Heart left ventricle (tissue), 16 donors: ENCODE data around the gene FAM43B. TPM values are rescaled to one million over a fixed set of nuclear protein-coding genes. Genes with fewer than 3 reads are reported as not detected.
A peak's percentile ranks its signal among the peaks of the same experiment; 100 is the strongest.

Experiments used
- ATAC-seq, 4 donors: fragments of 200-7000 bp; cut with Tn5 transposase; one replicate each; pipeline ENCODE4 v1.9.1; 2020 to 2022; ENCODE audit warnings: moderate library complexity in 4 of 4, mild to moderate bottlenecking in 3 of 4, moderate number of reproducible peaks in 1 of 4
- DNase-seq, 5 donors: peaks; one replicate each; pipeline ENCODE4 v3.0.0-alpha.2; 2020
- H3K27ac ChIP-seq, 12 donors: fragments of 200-600 bp; sonication (generic) in 4 of 12; one replicate each; pipeline versions ENCODE4 v1.5.0 to v1.8.0; 2016 to 2022; ENCODE audit warnings: mild to moderate bottlenecking in 2 of 12
- H3K27me3 ChIP-seq, 9 donors: fragments of 200-600 bp; sonication (generic) in 2 of 9; one replicate each; pipeline versions ENCODE4 v1.5.1 to v1.8.0; 2016 to 2022; ENCODE audit warnings: mild to moderate bottlenecking in 3 of 9
- H3K36me3 ChIP-seq, 9 donors: fragments of 200-600 bp; sonication (generic) in 2 of 9; one replicate each; pipeline versions ENCODE4 v1.5.0 to v1.8.0; 2018 to 2022; ENCODE audit warnings: mild to moderate bottlenecking in 2 of 9
- H3K4me1 ChIP-seq, 12 donors: fragments of 200-600 bp; sonication (generic) in 4 of 12; one replicate each; pipeline versions ENCODE4 v1.5.0 to v1.8.0; 2016 to 2022; ENCODE audit warnings: mild to moderate bottlenecking in 3 of 12
- H3K4me3 ChIP-seq, 12 donors: fragments of 200-600 bp; sonication (generic) in 4 of 12; one replicate each; pipeline versions ENCODE4 v1.5.0 to v1.8.0; 2017 to 2022; ENCODE audit warnings: mild to moderate bottlenecking in 9 of 12, moderate library complexity in 4 of 12
- H3K9me3 ChIP-seq, 12 donors: fragments of 200-600 bp; sonication (generic) in 4 of 12; one replicate each; pipeline versions ENCODE4 v1.5.0 to v1.8.0; 2016 to 2022; ENCODE audit warnings: mild to moderate bottlenecking in 1 of 12
- POLR2A ChIP-seq, 2 donors: fragments of 450-650 bp; IDR thresholded peaks; one replicate each; pipeline ENCODE4 v1.6.1; 2017; ENCODE audit warnings: antibody characterized with exemption in 2 of 2, mild to moderate bottlenecking in 2 of 2, moderate library complexity in 2 of 2
- WGBS, 4 donors: extraction: QIAGEN DNeasy Blood & Tissue Kit in 2 of 4; methylation state at CpG; one replicate each; pipeline versions ENCODE4 v1.1.5 to v1.1.7; 2013 to 2018; 5-methylcytosine and 5-hydroxymethylcytosine counted together
- intact Hi-C, 10 donors: fragments of 100-400 bp; cut with DNase I; formaldehyde crosslinking; loops; one replicate each; pipeline versions ENCODE4 v1.11.1 to v1.14.2; 2022
- polyA plus RNA-seq, 2 donors: library from polyadenylated mRNA; stranded (reverse); fragments of 200-250 nt; gene quantifications; one replicate each; pipeline ENCODE4 v1.2.3, GENCODE V29; 2013
- total RNA-seq, 9 donors: library from RNA; depleted of rRNA in 2 of 9; stranded (reverse); fragments of >200 nt in 2 of 9; fragmentation: NEBNext Ultra II Directional in 3 of 9; extraction: Animal tissue kit (Norgen Biotek cat#: 25700) in 3 of 9; gene quantifications; one replicate each; pipeline versions ENCODE4 v1.1.0 to v1.2.4, GENCODE V29; 2016 to 2023
- TF ChIP-seq, protein P1 (sequence below), 12 donors: fragments of 200-600 bp; sonication (generic) in 4 of 12; IDR thresholded peaks; one replicate each; pipeline versions ENCODE4 v1.5.0 to v1.8.0; 2018 to 2022; ENCODE audit warnings: antibody characterized with exemption in 12 of 12, mild to moderate bottlenecking in 5 of 12
- donor health status: ischemic (EF 13 %, LVEDD 7.1; RV severe dilation, severe dysfunction).
- donor health status: healthy with polysubstance abuse.
- donor health status: DM: no; HTN: yes; CAD: no.
- donor health status: DM: no; HTN: no; CAD: no.
- donor health status: ischemic (EF 25% LVEDD 6.9; RV normal size, moderate dysfunction).
- donor health status: ischemic (EF 25% LVEDD 5.7; RV mildly dilated, moderate dysfunction).
- donor health status: healthy.
- donor health status: DM: yes; HTN: yes; CAD: no.
- donor health status: ischemic (EF 35%, LVEDD 5.7; RV mildly dilated, moderate dysfunction).
- donor health status: nonischemic (EF 11% LVEDD 7.7; RV severe dilation, severe dysfunction).
- donor health status: DM: yes; HTN: yes; CAD: no.
- donor health status: PGD.
- donor health status: ischemic (EF 29% LVEDD 5.4; RV normal size, mild dysfunction).
- donor health status: nonischemic (EF 23%, LVEDD 6.1; RV moderate dilation, normal function).

The FAM43B gene
- total and polyA plus RNA-seq, 11 donors: 1.2 to 5.2 (median 2.2) TPM

DNA sequence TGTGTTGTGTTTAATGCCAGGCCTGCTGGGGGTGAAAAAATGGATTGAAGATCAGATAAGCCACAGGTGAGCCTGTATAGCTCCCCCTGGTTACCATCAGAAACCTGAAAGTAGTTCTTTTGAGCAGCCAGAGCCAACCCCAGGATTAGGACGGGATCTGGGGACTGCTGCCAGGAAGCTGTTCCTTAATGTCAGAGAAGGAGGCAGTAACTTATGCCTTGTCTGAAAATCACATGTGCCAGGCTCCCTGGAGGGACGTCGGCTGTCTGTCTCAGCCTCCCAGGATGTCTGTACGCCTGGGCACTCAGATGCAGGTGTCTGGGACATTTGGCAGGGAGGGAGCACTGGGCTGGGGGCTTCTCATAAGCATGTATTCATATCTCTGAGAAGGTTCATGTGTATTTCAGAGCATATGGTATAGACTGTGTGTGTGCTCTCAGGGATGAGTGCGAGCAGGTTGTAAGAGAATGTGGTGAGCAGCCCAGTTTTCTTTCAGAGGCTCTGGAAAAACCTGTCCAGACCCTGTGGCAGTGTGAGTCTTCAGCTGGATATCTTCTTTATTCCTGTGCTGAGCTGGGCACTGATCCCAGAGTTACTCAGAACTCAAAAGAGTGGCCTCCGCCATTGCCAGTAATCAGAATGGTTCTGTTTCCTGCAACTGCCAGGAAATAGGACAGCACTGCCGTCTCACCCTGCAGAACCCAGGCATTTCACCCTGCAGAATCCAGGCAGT is 2.8 kb downstream of the FAM43B start:
- TF ChIP-seq, protein P1, sequence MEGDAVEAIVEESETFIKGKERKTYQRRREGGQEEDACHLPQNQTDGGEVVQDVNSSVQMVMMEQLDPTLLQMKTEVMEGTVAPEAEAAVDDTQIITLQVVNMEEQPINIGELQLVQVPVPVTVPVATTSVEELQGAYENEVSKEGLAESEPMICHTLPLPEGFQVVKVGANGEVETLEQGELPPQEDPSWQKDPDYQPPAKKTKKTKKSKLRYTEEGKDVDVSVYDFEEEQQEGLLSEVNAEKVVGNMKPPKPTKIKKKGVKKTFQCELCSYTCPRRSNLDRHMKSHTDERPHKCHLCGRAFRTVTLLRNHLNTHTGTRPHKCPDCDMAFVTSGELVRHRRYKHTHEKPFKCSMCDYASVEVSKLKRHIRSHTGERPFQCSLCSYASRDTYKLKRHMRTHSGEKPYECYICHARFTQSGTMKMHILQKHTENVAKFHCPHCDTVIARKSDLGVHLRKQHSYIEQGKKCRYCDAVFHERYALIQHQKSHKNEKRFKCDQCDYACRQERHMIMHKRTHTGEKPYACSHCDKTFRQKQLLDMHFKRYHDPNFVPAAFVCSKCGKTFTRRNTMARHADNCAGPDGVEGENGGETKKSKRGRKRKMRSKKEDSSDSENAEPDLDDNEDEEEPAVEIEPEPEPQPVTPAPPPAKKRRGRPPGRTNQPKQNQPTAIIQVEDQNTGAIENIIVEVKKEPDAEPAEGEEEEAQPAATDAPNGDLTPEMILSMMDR (IDR thresholded peaks at IDR 0.05): no peak
- no peak for TF ChIP-seq POLR2A (IDR thresholded peaks at IDR 0.05)
- H3K27ac ChIP-seq: peak overlapping the region in 10 of 12 donors; percentile 0 to 74 (median 30)
- ATAC-seq (peak in 3 of 4 donors; percentile 11 to 39 (median 22)), DNase-seq (peak in 4 of 5 donors; percentile 41 to 63 (median 46))
- intact Hi-C loops: no loop called here
- no peaks in the 10 kb centered on the region for H3K36me3 ChIP-seq
- peaks cover 6 to 42% (median 12%) of the 10 kb centered on the region in 9 donors for H3K27me3 ChIP-seq
- peak overlapping the region in 6 of 12 donors; percentile 1 to 62 (median 42) for H3K4me3 ChIP-seq
- H3K4me1 ChIP-seq: peaks cover 0 to 46% (median 20%) of the 10 kb centered on the region in 12 donors
- no peaks in the 10 kb centered on the region for H3K9me3 ChIP-seq
- WGBS, 4 donors: 25 to 43% (median 33%) methylated on average over 6 to 7 of the region's 7 CpGs

DNA sequence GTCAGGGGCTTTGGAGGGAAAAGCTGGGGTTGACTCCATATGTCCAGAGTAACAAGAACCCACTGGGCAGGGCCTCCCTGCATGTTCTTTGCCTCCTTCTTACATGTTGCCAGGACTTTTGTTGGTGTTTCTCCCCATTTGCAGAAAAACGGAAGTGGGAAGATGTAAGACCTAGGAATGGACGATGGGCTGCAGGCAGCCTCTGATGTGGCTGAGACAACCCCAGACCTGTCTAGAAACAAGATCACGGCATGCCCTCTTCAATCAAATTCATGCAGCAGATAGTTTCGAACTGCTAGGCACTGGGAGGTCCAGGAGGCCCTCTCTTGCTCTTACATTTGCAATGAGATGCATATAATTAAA is 3.4 kb downstream of the FAM43B start:
- intact Hi-C loops: no loop called here
- no peak for TF ChIP-seq POLR2A (IDR thresholded peaks at IDR 0.05)
- TF ChIP-seq, protein P1 (IDR thresholded peaks at IDR 0.05): no peak
- no peaks in the 10 kb centered on the region for H3K9me3 ChIP-seq
- H3K27me3 ChIP-seq: peaks cover 6 to 42% (median 12%) of the 10 kb centered on the region in 9 donors
- no peaks in the 10 kb centered on the region for H3K36me3 ChIP-seq
- 71 to 84% (median 76%) methylated on average over 4 of the region's 4 CpGs for WGBS, 4 donors
- H3K4me3 ChIP-seq: peak overlapping the region in 2 of 12 donors; percentile 15 to 62
- DNase-seq (no peak), ATAC-seq (no peak)
- H3K4me1 ChIP-seq: peaks cover 0 to 45% (median 20%) of the 10 kb centered on the region in 12 donors
- peak overlapping the region in 6 of 12 donors; percentile 15 to 74 (median 42) for H3K27ac ChIP-seq

DNA sequence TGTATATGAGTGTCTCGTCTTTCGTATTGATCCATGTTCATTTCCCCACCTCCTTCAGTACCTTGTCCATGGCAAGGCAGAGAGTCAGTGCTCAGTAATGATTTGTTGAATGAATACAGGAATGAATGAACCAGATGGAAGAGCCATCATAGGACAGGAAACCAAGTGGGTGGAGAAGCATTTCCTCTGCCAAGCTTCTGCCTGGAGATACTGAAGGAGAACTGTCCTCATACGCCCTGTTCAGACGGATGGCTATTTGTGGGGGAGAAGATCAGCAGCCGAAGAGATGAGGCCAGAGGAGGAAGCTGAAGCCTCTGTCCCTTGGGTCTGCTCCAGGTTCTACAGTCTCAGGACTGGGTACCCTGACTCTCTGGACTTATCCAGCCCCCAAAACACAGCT is 5.8 kb downstream of the FAM43B start:
- peak overlapping the region in 1 of 12 donors; percentile 56 for H3K27ac ChIP-seq
- intact Hi-C loops: no loop called here
- TF ChIP-seq, protein P1 (IDR thresholded peaks at IDR 0.05): no peak
- TF ChIP-seq POLR2A (IDR thresholded peaks at IDR 0.05): no peak
- peak in 1 of 5 donors; percentile 23 for DNase-seq
- no peak overlapping the region for H3K4me3 ChIP-seq
- H3K9me3 ChIP-seq: no peaks in the 10 kb centered on the region
- peaks cover 0 to 31% (median 11%) of the 10 kb centered on the region in 12 donors for H3K4me1 ChIP-seq
- H3K36me3 ChIP-seq: no peaks in the 10 kb centered on the region
- H3K27me3 ChIP-seq: peaks cover 0 to 18% (median 5%) of the 10 kb centered on the region in 9 donors
- ATAC-seq: peak in 3 of 4 donors; percentile 10 to 52 (median 27)
- 55 to 64% (median 62%) methylated on average over 5 of the region's 5 CpGs for WGBS, 4 donors

DNA sequence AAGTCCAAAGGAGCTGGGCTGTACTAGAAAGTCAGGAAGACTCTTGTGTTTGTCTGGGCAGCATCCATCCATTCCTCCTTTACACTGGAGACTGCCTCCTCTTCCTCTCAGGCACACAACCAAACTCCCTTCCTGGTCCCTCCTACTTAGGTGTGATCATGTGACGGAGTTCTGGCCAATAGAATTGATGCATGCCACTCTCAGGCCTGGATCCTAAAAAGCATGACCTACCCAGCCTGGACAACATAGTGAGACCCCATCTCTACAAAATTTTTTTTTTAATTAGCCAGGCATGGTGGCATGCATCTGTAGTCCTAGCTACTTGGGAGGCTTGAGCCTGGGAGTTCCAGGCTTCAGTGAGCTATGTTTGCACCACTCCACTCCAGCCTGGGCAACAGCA is 8.6 kb downstream of the FAM43B start:
- no peaks in the 10 kb centered on the region for H3K27me3 ChIP-seq
- ATAC-seq (no peak), DNase-seq (no peak)
- H3K27ac ChIP-seq: no peak overlapping the region
- H3K36me3 ChIP-seq: no peaks in the 10 kb centered on the region
- 77 to 100% (median 92%) methylated on average over 1 of the region's 1 CpG for WGBS, 4 donors
- H3K9me3 ChIP-seq: no peaks in the 10 kb centered on the region
- peaks cover 0 to 13% (median 2%) of the 10 kb centered on the region in 12 donors for H3K4me1 ChIP-seq
- intact Hi-C loops: no loop called here
- no peak overlapping the region for H3K4me3 ChIP-seq
- no peak for TF ChIP-seq POLR2A (IDR thresholded peaks at IDR 0.05)
- TF ChIP-seq, protein P1 (IDR thresholded peaks at IDR 0.05): no peak
